Esophagus muscularis mucosa (tissue), 4 donors: Measurements from ENCODE around the gene CYP39A1. TPM values are rescaled to one million over a fixed set of nuclear protein-coding genes. Genes with fewer than 3 reads are reported as not detected.
"Not testable (repeated sequence)": the region's sequence is repeated elsewhere in the genome, so short reads cannot be mapped to it uniquely, and the experiment has no call there.

Source experiments
- DNase-seq: peaks from one replicate; pipeline ENCODE4 v3.0.0-alpha.2; 2017; ENCODE audit errors: extremely low spot score
- H3K27ac ChIP-seq, 4 donors: fragments of 200-600 bp; sonication (generic); replicated peaks in 1 of 4; 1 replicate in 3 of 4; 2 replicates in 1 of 4; pipeline ENCODE4 v1.5.1; 2016 to 2019; ENCODE audit warnings: mild to moderate bottlenecking in 1 of 4
- H3K27me3 ChIP-seq, 4 donors: fragments of 200-600 bp; sonication (generic); one replicate each; pipeline versions ENCODE4 v1.5.1 to v1.6.0; 2016 to 2019
- H3K36me3 ChIP-seq, 4 donors: fragments of 200-600 bp; sonication (generic); one replicate each; pipeline ENCODE4 v1.5.1; 2016 to 2019
- H3K4me1 ChIP-seq, 4 donors: fragments of 200-600 bp; sonication (generic); one replicate each; pipeline ENCODE4 v1.5.1; 2016 to 2019
- H3K4me3 ChIP-seq, 4 donors: fragments of 200-600 bp; sonication (generic); 1 replicate in 2 of 4; 2 replicates in 2 of 4; pipeline ENCODE4 v1.5.1; 2016 to 2019; ENCODE audit warnings: mild to moderate bottlenecking in 4 of 4, moderate library complexity in 1 of 4
- H3K9me3 ChIP-seq, 4 donors: fragments of 200-600 bp; sonication (generic); 1 replicate in 3 of 4; 2 replicates in 1 of 4; pipeline ENCODE4 v1.5.1; 2016 to 2019
- CTCF ChIP-seq, 3 experiments: fragments of 200-600 bp in 2 of 3; fragments of 450-650 bp in 1 of 3; sonication (generic) in 2 of 3; IDR thresholded peaks; one replicate each; pipeline ENCODE4 v1.5.1; 2017 to 2019; ENCODE audit warnings: antibody characterized with exemption in 3 of 3, mild to moderate bottlenecking in 2 of 3, moderate library complexity in 1 of 3
- EP300 ChIP-seq: sonication (generic); formaldehyde crosslinking; IDR thresholded peaks from one replicate; pipeline ENCODE4 v1.6.1; 2017; ENCODE audit warnings: antibody characterized with exemption
- POLR2A ChIP-seq: fragments of 450-650 bp; IDR thresholded peaks from one replicate; pipeline ENCODE4 v1.6.1; 2017; ENCODE audit warnings: antibody characterized with exemption, moderate library complexity, mild to moderate bottlenecking, low read depth
- POLR2AphosphoS5 ChIP-seq, 2 donors: sonication (generic); formaldehyde crosslinking; IDR thresholded peaks; one replicate each; pipeline ENCODE4 v1.6.1; 2017; ENCODE audit warnings: antibody characterized with exemption in 2 of 2
- WGBS: methylation state at CpG from one replicate; pipeline ENCODE4 v1.1.5; 2018; 5-methylcytosine and 5-hydroxymethylcytosine counted together
- intact Hi-C: fragments of 100-400 bp; cut with DNase I; formaldehyde crosslinking; loops from one replicate; pipeline ENCODE4 v1.15.1; 2023
- total RNA-seq, 4 donors: library from RNA; depleted of rRNA; stranded (reverse); fragments of >200 nt; gene quantifications; one replicate each; pipeline versions ENCODE4 v1.1.0 to v1.2.1, GENCODE V29; 2016

The CYP39A1 gene
- total RNA-seq, 4 donors from 2014 or later = 7.0 to 10.4 (median 7.8) TPM

DNA sequence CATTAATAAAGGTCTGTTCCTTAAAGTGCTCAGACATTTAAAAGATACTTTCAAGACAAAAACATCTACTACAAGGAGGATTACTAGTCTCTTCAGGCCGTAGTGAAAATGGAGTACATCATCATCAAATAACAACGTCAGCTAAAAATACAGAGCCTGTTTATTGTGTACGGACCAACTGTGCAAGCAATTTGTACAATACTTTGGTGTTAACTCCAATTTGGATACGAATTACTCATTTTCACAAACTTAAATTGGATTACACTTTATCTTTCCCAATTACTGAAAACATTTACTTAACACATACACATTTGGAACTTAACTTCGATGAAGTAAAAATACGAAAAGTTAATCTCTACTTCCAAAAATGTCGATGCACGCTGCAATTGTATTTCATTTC lies 802 bp downstream of the CYP39A1 start:
- Histone ChIP-seq H3K4me3 (peak overlapping the region; percentile 80 to 97 (median 90)), H3K27ac (peak overlapping the region; percentile 90 to 94 (median 94)), H3K9me3 (no peaks in the 10 kb centered on the region), H3K4me1 (peaks cover 10 to 39% (median 28%) of the 10 kb centered on the region in 4 donors), H3K36me3 (peaks cover 0 to 8% (median 2%) of the 10 kb centered on the region in 4 donors), H3K27me3 (no peaks in the 10 kb centered on the region)
- intact Hi-C loops = no loop called here
- TF ChIP-seq EP300 (no peak), POLR2AphosphoS5 (IDR thresholded peaks at IDR 0.05) (no peak), CTCF (IDR thresholded peaks at IDR 0.05) (no peak), POLR2A (no peak)
- DNase-seq = no peak
- WGBS = 19% methylated on average over 8 of the region's 8 CpGs

DNA sequence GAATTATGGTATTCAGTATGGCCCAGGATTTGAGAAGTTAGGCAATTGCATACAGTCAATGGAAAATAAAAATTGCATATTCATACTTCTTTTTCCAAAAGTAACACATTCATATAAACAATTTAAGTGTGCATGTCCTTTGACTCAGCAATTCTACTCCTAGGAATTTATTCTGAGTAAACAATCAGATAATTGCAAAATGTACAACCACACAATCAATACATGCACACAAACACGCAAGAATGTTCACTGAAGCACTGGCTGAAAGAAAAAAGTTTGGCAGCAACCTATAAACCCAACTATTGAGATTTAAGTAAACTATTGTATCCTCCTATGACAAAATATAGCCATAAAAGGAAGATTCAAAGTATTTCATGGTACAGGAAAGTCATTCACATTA lies 1.6 kb downstream of the CYP39A1 start:
- H3K27me3 ChIP-seq = no peaks in the 10 kb centered on the region
- no peak for TF ChIP-seq POLR2AphosphoS5 (IDR thresholded peaks at IDR 0.05)
- TF ChIP-seq CTCF (IDR thresholded peaks at IDR 0.05) = no peak
- TF ChIP-seq POLR2A = no peak
- TF ChIP-seq EP300 = no peak
- H3K4me1 ChIP-seq = peaks cover 10 to 39% (median 28%) of the 10 kb centered on the region in 4 donors
- H3K36me3 ChIP-seq = no peaks in the 10 kb centered on the region
- no peaks in the 10 kb centered on the region for H3K9me3 ChIP-seq
- peak overlapping the region; percentile 80 to 97 (median 90) for H3K4me3 ChIP-seq
- DNase-seq = no peak
- intact Hi-C loops = no loop called here
- 65% methylated on average over 1 of the region's 1 CpG for WGBS
- peak overlapping the region in 1 of 4 donors; percentile 94 for H3K27ac ChIP-seq

- H3K4me1 ChIP-seq = peaks cover 5 to 27% (median 19%) of the 10 kb centered on the region in 4 donors
- no peak overlapping the region for H3K27ac ChIP-seq
- no peaks in the 10 kb centered on the region for H3K9me3 ChIP-seq
- no peaks in the 10 kb centered on the region for H3K27me3 ChIP-seq
- 79% methylated on average over 5 of the region's 5 CpGs for WGBS
- H3K36me3 ChIP-seq = no peaks in the 10 kb centered on the region
- no peak for TF ChIP-seq CTCF (IDR thresholded peaks at IDR 0.05)
- no peak for TF ChIP-seq EP300
- no peak for TF ChIP-seq POLR2A
- no peak for TF ChIP-seq POLR2AphosphoS5 (IDR thresholded peaks at IDR 0.05)
- no peak for DNase-seq
- H3K4me3 ChIP-seq = no peak overlapping the region
- intact Hi-C loops = no loop called here
These were observed 3.6 kb downstream of the CYP39A1 start for GRCh38 chr6:46648869-46649492.

DNA sequence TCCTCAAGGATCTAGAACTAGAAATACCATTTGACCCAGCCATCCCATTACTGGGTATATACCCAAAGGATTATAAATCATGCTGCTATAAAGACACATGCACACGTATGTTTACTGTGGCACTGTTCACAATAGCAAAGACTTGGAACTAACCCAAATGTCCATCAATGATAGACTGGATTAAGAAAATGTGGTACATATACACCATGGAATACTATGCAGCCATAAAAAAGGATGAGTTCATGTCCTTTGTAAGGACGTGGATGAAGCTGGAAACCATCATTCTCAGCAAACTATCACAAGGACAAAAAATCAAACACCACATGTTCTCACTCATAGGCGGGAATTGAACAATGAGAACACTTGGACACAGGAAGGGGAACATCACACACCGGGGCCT lies 4.5 kb downstream of the CYP39A1 start:
- WGBS = 85% methylated on average over 3 of the region's 4 CpGs

GRCh38 chr6:46645265-46645664 lies 7.4 kb downstream of the CYP39A1 start:
- no peak for TF ChIP-seq CTCF (IDR thresholded peaks at IDR 0.05)
- no peak for TF ChIP-seq POLR2A
- TF ChIP-seq POLR2AphosphoS5 (IDR thresholded peaks at IDR 0.05) = no peak
- no peak for TF ChIP-seq EP300
- Histone ChIP-seq H3K9me3 (no peaks in the 10 kb centered on the region), H3K4me3 (no peak overlapping the region), H3K4me1 (peaks cover 0 to 10% (median 1%) of the 10 kb centered on the region in 4 donors), H3K27me3 (no peaks in the 10 kb centered on the region), H3K27ac (no peak overlapping the region), H3K36me3 (no peaks in the 10 kb centered on the region)
- 96% methylated on average over 1 of the region's 1 CpG for WGBS
- no peak for DNase-seq
- intact Hi-C loops = no loop called here

More for the DNA sequence above, 4.5 kb downstream of the CYP39A1 start:
- H3K4me1 ChIP-seq = peaks cover 0 to 22% (median 13%) of the 10 kb centered on the region in 4 donors
- DNase-seq, H3K27ac ChIP-seq, H3K36me3 ChIP-seq, H3K27me3 ChIP-seq, H3K9me3 ChIP-seq, H3K4me3 ChIP-seq, intact Hi-C loops: not testable (repeated sequence)
